ENCODE measurements around the gene CBY2.
A peak's percentile ranks its signal among the peaks of the same experiment; 100 is the strongest.

Gene CBY2

DNA sequence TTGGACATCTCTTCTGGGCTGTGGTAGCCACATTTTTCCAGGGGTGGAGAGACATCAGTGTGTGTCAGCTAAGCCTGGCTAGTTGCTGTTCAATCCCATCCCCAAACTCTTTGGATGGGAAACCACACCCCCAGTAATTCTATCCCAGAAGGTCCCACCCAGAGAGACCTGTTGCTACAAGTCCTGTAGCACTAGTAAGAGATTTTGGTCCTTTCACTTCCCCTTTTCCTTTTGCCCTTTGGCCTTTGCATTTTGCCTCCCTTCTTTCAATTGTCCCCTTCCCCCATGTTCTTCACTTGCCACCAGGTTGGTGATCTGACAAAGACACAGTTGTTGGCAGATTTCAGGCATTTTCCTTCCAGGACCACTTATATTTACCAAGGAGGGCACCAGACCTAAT lies 3.8 kb downstream of the CBY2 start:
- Histone ChIP-seq H3K4me3 (no peak overlapping the region), H3K9ac (ENCODE audit: insufficient read length) (no peak overlapping the region), H3K27ac (no peak overlapping the region), H3K36me3 (ENCODE audit: insufficient read depth, low read length) (no peaks in the 10 kb centered on the region), H3K9me3 (ENCODE audit: low read depth, low read length) (no peaks in the 10 kb centered on the region)
- TF ChIP-seq FOXP2 (optimal IDR thresholded peaks at IDR 0.05; ENCODE audit: control extremely low read depth, extremely low read length, insufficient read depth), result no peak
- no peak for TF ChIP-seq POLR2AphosphoS5 (IDR thresholded peaks at IDR 0.05; ENCODE audit: borderline replicate concordance, low read depth, low read length)
- no peak for TF ChIP-seq EZH2 (IDR thresholded peaks at IDR 0.05)
- no peak for DNase-seq (ENCODE audit: low read depth, low spot score)

DNA sequence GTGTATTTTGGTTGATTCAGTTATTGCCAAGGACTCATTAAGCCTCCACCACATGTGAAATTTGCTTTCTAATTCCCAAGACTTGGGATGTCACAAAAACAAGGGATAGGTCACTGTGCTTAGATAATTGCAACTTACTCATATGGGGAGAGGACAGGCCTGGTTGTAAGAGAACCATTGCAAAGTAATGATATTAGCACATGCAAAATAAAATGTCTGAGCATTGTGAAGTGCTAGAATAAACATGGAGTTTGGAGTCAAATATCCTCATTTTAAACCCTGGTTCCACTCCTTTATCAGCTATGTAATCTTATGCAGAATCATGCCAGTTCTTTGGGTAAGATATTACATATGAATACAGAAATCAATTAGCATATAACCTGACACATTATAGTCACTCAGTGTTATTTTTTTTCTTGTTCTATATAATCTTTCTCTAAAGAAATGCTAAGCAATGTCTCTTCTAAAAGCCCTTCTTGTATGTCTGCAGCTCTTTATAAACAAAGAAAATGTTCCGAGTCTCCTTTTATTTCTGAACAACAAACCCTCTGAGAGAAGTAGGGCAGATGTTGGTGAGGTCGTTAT lies 5.5 kb downstream of the CBY2 start:
- no peak for DNase-seq (ENCODE audit: low read depth, low spot score)
- H3K9me3 ChIP-seq (ENCODE audit: low read depth, low read length), result no peaks in the 10 kb centered on the region
- H3K36me3 ChIP-seq (ENCODE audit: insufficient read depth, low read length), result no peaks in the 10 kb centered on the region
- no peak overlapping the region for H3K9ac ChIP-seq (ENCODE audit: insufficient read length)
- no peak overlapping the region for H3K4me3 ChIP-seq
- H3K27ac ChIP-seq, result no peak overlapping the region
- TF ChIP-seq FOXP2 (optimal IDR thresholded peaks at IDR 0.05; ENCODE audit: control extremely low read depth, extremely low read length, insufficient read depth) (no peak), POLR2AphosphoS5 (IDR thresholded peaks at IDR 0.05; ENCODE audit: borderline replicate concordance, low read depth, low read length) (no peak), EZH2 (IDR thresholded peaks at IDR 0.05) (no peak)

DNA sequence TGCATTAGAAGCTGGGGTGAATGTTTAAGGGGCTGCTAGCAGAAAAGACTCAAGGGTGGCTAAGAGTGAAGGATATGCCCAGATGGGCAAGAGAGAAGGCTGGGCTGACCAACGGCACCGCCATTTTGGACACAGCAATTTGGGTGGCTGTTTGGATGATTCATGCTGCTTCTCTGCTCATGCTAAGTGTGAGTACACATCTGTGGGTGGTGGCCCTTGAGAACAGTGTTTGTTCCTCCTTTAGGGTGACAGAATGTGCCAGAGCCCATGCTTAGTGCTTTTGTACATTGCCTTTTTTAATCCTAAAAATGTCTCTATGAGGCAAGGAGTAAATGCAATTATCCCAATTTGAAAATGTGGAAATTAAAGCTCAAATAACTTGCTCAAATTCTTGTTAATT lies 9.8 kb downstream of the CBY2 start:
- Histone ChIP-seq H3K9me3 (ENCODE audit: low read depth, low read length) (no peaks in the 10 kb centered on the region), H3K4me3 (no peak overlapping the region), H3K27ac (no peak overlapping the region), H3K36me3 (ENCODE audit: insufficient read depth, low read length) (no peaks in the 10 kb centered on the region), H3K9ac (ENCODE audit: insufficient read length) (no peak overlapping the region)
- TF ChIP-seq POLR2AphosphoS5 (IDR thresholded peaks at IDR 0.05; ENCODE audit: borderline replicate concordance, low read depth, low read length), result no peak
- TF ChIP-seq EZH2 (IDR thresholded peaks at IDR 0.05), result no peak
- no peak for TF ChIP-seq FOXP2 (optimal IDR thresholded peaks at IDR 0.05; ENCODE audit: control extremely low read depth, extremely low read length, insufficient read depth)
- DNase-seq (ENCODE audit: low read depth, low spot score), result no peak

DNA sequence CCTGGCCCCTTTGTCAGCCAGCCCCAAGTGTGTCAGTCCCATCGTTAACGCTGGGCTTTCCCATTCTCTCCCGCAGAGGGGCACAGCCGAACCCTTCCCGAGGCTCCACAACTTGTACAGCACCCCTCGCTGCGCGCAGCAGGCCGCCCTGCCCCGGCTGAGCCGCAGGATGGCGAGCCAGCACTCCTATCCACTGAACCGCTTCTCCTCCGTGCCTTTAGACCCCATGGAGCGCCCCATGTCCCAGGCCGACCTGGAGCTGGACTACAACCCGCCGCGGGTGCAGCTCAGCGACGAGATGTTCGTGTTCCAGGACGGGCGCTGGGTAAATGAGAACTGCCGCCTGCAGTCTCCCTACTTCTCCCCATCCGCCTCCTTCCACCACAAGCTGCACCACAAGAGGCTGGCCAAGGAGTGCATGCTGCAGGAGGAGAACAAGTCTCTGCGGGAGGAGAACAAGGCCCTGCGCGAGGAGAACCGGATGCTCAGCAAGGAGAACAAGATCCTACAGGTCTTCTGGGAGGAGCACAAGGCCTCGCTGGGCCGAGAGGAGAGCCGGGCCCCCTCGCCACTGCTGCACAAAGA lies 11.1 kb downstream of the CBY2 start:
- no peak for DNase-seq (ENCODE audit: low read depth, low spot score)
- TF ChIP-seq EZH2 (IDR thresholded peaks at IDR 0.05) (no peak), FOXP2 (optimal IDR thresholded peaks at IDR 0.05; ENCODE audit: control extremely low read depth, extremely low read length, insufficient read depth) (no peak), POLR2AphosphoS5 (IDR thresholded peaks at IDR 0.05; ENCODE audit: borderline replicate concordance, low read depth, low read length) (no peak)
- no peak overlapping the region for H3K4me3 ChIP-seq
- no peaks in the 10 kb centered on the region for H3K9me3 ChIP-seq (ENCODE audit: low read depth, low read length)
- H3K27ac ChIP-seq, result no peak overlapping the region
- H3K36me3 ChIP-seq (ENCODE audit: insufficient read depth, low read length), result no peaks in the 10 kb centered on the region
- H3K9ac ChIP-seq (ENCODE audit: insufficient read length), result no peak overlapping the region

DNA sequence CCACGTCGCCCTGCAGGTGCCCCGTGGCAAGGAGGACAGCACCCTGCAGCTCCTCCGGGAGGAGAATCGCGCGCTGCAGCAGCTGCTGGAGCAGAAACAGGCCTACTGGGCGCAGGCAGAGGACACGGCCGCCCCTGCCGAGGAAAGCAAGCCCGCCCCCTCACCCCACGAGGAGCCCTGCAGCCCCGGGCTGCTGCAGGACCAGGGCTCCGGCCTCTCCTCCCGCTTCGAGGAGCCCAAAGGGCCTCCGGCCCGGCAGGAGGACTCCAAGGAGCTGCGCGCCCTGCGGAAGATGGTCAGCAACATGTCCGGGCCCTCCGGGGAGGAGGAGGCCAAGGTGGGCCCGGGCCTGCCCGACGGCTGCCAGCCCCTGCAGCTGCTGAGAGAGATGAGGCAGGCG lies 11.6 kb downstream of the CBY2 start:
- no peaks in the 10 kb centered on the region for H3K36me3 ChIP-seq (ENCODE audit: insufficient read depth, low read length)
- no peak overlapping the region for H3K4me3 ChIP-seq
- H3K9me3 ChIP-seq (ENCODE audit: low read depth, low read length), result no peaks in the 10 kb centered on the region
- no peak for DNase-seq (ENCODE audit: low read depth, low spot score)
- no peak overlapping the region for H3K9ac ChIP-seq (ENCODE audit: insufficient read length)
- TF ChIP-seq POLR2AphosphoS5 (IDR thresholded peaks at IDR 0.05; ENCODE audit: borderline replicate concordance, low read depth, low read length), result no peak
- no peak overlapping the region for H3K27ac ChIP-seq

DNA sequence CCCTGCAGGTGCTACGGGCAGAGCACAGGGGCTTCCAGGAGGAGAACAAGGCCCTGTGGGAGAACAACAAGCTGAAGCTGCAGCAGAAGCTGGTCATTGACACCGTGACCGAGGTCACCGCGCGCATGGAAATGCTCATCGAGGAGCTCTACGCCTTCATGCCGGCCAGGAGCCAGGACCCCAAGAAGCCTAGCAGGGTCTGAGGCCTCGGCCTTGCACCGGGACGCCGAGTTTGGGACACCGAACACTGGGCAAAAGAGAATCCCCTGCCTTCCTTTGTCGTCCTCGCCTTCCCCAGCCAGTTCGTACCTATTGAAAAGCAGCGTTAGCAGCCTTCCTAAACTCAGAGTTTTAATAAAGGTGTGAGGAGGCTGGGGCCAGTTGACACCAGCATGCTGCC lies 12.1 kb downstream of the CBY2 start:
- no peaks in the 10 kb centered on the region for H3K36me3 ChIP-seq (ENCODE audit: insufficient read depth, low read length)
- TF ChIP-seq FOXP2 (optimal IDR thresholded peaks at IDR 0.05; ENCODE audit: control extremely low read depth, extremely low read length, insufficient read depth), result no peak
- TF ChIP-seq POLR2AphosphoS5 (IDR thresholded peaks at IDR 0.05; ENCODE audit: borderline replicate concordance, low read depth, low read length), result no peak
- no peak for TF ChIP-seq EZH2 (IDR thresholded peaks at IDR 0.05)
- no peak for DNase-seq (ENCODE audit: low read depth, low spot score)

DNA sequence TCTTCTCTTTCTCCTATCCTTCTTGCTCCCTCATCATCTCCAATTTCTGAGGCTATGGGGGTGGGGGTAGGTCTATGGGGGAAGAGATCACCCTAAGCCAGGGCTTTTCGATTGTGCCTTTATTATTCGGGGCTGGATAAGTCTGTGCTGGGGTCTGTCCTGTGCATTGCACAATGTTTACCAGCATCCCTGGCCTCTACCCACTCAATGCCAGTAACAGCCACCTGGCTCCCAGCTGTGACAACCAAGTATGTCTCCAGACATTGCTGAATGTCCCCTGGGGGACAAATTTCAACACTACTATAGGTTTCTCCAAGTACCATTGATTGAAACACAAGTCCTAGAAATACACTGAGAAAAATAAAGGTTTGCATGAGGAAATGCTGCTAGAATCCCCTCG lies 13.2 kb downstream of the CBY2 start:
- TF ChIP-seq FOXP2 (optimal IDR thresholded peaks at IDR 0.05; ENCODE audit: control extremely low read depth, extremely low read length, insufficient read depth), result no peak
- no peak for TF ChIP-seq POLR2AphosphoS5 (IDR thresholded peaks at IDR 0.05; ENCODE audit: borderline replicate concordance, low read depth, low read length)
- no peak for TF ChIP-seq EZH2 (IDR thresholded peaks at IDR 0.05)
- H3K36me3 ChIP-seq (ENCODE audit: insufficient read depth, low read length), result no peaks in the 10 kb centered on the region
- no peak overlapping the region for H3K4me3 ChIP-seq
- no peaks in the 10 kb centered on the region for H3K9me3 ChIP-seq (ENCODE audit: low read depth, low read length)
- no peak overlapping the region for H3K27ac ChIP-seq
- DNase-seq (ENCODE audit: low read depth, low spot score), result peak; percentile 16
- no peak overlapping the region for H3K9ac ChIP-seq (ENCODE audit: insufficient read length)

More for the DNA sequence above, 12.1 kb downstream of the CBY2 start:
- Histone ChIP-seq H3K9ac (ENCODE audit: insufficient read length) (no peak overlapping the region), H3K9me3 (ENCODE audit: low read depth, low read length) (no peaks in the 10 kb centered on the region), H3K4me3 (no peak overlapping the region), H3K27ac (no peak overlapping the region)

DNA sequence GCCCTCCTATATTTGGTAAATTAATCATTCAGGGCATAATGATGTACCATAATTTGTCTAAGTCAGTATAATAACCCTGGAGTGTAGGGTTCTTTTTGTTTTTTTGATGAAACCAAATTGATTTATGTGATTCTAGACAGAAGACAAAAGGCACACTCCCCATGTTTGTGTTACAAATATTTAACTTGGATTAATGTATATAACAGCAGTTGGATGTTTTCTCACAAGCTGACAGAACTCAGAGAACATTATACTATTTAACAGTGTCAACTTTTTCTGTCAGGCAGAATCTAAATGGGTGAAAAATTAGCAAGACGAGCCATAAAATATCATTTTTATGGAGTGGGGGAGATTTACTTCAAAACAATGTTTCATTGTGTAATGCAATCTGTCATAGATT lies 15.2 kb downstream of the CBY2 start:
- Histone ChIP-seq H3K27ac (no peak overlapping the region), H3K9me3 (ENCODE audit: low read depth, low read length) (no peaks in the 10 kb centered on the region), H3K36me3 (ENCODE audit: insufficient read depth, low read length) (no peaks in the 10 kb centered on the region), H3K4me3 (no peak overlapping the region), H3K9ac (ENCODE audit: insufficient read length) (no peak overlapping the region)
- DNase-seq (ENCODE audit: low read depth, low spot score), result no peak
- TF ChIP-seq EZH2 (IDR thresholded peaks at IDR 0.05), result no peak
- no peak for TF ChIP-seq FOXP2 (optimal IDR thresholded peaks at IDR 0.05; ENCODE audit: control extremely low read depth, extremely low read length, insufficient read depth)
- no peak for TF ChIP-seq POLR2AphosphoS5 (IDR thresholded peaks at IDR 0.05; ENCODE audit: borderline replicate concordance, low read depth, low read length)

DNA sequence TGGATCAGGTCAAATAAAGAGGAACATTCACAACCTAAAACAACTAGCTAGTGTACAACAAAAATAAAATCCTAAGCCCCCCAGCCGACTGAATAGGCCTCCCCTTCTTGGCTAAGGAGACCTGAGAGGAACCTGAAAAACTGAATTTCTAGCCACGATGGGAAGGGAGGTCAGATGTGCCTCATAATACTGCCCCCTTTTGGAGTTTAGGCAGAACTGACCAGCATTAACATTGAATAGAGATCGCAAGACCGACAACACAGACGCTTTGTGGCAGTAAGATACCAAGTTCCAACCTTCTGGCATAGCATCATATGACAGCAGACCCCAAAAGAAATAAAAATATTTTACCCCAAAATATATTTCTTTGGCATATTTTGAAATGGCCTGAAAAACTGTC lies 15.9 kb downstream of the CBY2 start:
- Histone ChIP-seq H3K36me3 (ENCODE audit: insufficient read depth, low read length) (no peaks in the 10 kb centered on the region), H3K9me3 (ENCODE audit: low read depth, low read length) (no peaks in the 10 kb centered on the region), H3K4me3 (no peak overlapping the region), H3K27ac (no peak overlapping the region), H3K9ac (ENCODE audit: insufficient read length) (no peak overlapping the region)
- no peak for TF ChIP-seq FOXP2 (optimal IDR thresholded peaks at IDR 0.05; ENCODE audit: control extremely low read depth, extremely low read length, insufficient read depth)
- no peak for TF ChIP-seq POLR2AphosphoS5 (IDR thresholded peaks at IDR 0.05; ENCODE audit: borderline replicate concordance, low read depth, low read length)
- TF ChIP-seq EZH2 (IDR thresholded peaks at IDR 0.05), result no peak
- no peak for DNase-seq (ENCODE audit: low read depth, low spot score)

All from SK-N-MC (cell line).